Measurements from ENCODE around the gene SAMD1. TPM values are rescaled to one million over a fixed set of nuclear protein-coding genes. Genes with fewer than 3 reads are reported as not detected.

SAMD1 gene
- total RNA-seq, 2 donors from 2014 or later = 94.2 to 126 TPM

DNA sequence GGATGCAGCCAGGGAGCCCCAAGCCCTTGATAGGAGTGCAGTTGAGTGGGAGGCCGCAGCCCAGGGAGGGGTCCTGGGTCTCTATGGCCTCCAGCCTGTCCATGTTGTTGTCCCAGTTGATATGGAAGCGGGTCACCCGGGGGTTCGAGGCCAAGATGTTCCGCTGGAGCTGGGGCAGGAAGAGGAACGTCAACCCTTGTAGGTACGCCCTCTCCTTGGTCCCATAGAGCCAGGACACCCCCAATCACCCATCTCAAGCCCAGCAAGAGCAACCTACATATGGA, 29.9 kb upstream of the SAMD1 start:
- no peak overlapping the region for H3K27ac ChIP-seq (ENCODE audit: low read depth, low read length)
- 96% methylated on average over 7 of the region's 7 CpGs; no CpG with 5 or more reads in 1 of the 2 experiments for WGBS, 2 experiments (ENCODE audit: insufficient coverage in 1 of 2, insufficient read length in 1 of 2)
- no peak overlapping the region for H3K4me3 ChIP-seq (ENCODE audit: low read length)
- no peak for DNase-seq
- TF ChIP-seq CTCF (conservative IDR thresholded peaks at IDR 0.05) = no peak
- peaks cover 4% of the 10 kb centered on the region for H3K4me1 ChIP-seq (ENCODE audit: control insufficient read depth, insufficient read depth, low read length)
- no peaks in the 10 kb centered on the region for H3K27me3 ChIP-seq (ENCODE audit: control insufficient read depth, insufficient read depth, low read length, poor library complexity, severe bottlenecking)
- Mint-ChIP-seq H3K27ac (no peak overlapping the region), H3K4me1 (peaks cover 16% of the 10 kb centered on the region), H3K4me3 (no peak overlapping the region), H3K36me3 (ENCODE audit: low read depth) (peaks cover 27% of the 10 kb centered on the region), H3K9me3 (no peaks in the 10 kb centered on the region), H3K27me3 (ENCODE audit: insufficient read depth) (no peaks in the 10 kb centered on the region)
- no peak overlapping the region for H3K9ac ChIP-seq (ENCODE audit: extremely low read depth, low read length, poor library complexity, severe bottlenecking)
- H3K36me3 ChIP-seq (ENCODE audit: control insufficient read depth, insufficient read depth, low read length) = peaks cover 19% of the 10 kb centered on the region
- H3K9me3 ChIP-seq (ENCODE audit: control insufficient read depth, low read length) = no peaks in the 10 kb centered on the region

- H3K4me3 ChIP-seq (ENCODE audit: low read length) = no peak overlapping the region
- Mint-ChIP-seq H3K27me3 (ENCODE audit: insufficient read depth) (no peaks in the 10 kb centered on the region), H3K4me1 (peaks cover 16% of the 10 kb centered on the region), H3K9me3 (no peaks in the 10 kb centered on the region), H3K36me3 (ENCODE audit: low read depth) (peaks cover 21% of the 10 kb centered on the region), H3K27ac (no peak overlapping the region), H3K4me3 (no peak overlapping the region)
- DNase-seq = no peak
- H3K27ac ChIP-seq (ENCODE audit: low read depth, low read length) = no peak overlapping the region
- peak; percentile 16 for TF ChIP-seq CTCF (conservative IDR thresholded peaks at IDR 0.05)
- 97% methylated on average over 5 to 7 of the region's 7 CpGs for WGBS, 2 experiments (ENCODE audit: insufficient coverage in 1 of 2, insufficient read length in 1 of 2)
- H3K9ac ChIP-seq (ENCODE audit: extremely low read depth, low read length, poor library complexity, severe bottlenecking) = no peak overlapping the region
- no peaks in the 10 kb centered on the region for H3K9me3 ChIP-seq (ENCODE audit: control insufficient read depth, low read length)
- no peaks in the 10 kb centered on the region for H3K27me3 ChIP-seq (ENCODE audit: control insufficient read depth, insufficient read depth, low read length, poor library complexity, severe bottlenecking)
- peaks cover 13% of the 10 kb centered on the region for H3K36me3 ChIP-seq (ENCODE audit: control insufficient read depth, insufficient read depth, low read length)
- H3K4me1 ChIP-seq (ENCODE audit: control insufficient read depth, insufficient read depth, low read length) = peaks cover 4% of the 10 kb centered on the region
Measured at GRCh38 chr19:14119644-14120496, 29.3 kb upstream of the SAMD1 start.

DNA sequence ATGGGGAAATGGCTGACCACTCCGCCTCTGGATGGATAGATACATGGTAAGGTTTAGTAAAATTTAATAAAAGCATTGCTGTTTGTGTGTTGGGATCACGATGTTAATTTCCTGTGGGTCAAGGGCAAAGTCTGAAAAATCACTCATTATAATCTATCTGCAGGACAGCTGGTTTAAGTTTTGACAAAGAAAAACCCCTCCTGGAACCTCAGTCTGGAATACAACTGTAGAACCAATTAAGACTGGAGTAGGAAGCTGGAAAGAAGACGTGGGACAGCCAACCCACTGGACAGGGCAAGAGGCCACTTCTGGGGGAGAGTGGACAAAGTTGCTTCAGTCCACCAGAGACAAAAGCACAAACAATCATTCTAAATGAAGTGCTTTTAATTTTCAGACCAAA, 28.6 kb upstream of the SAMD1 start:
- H3K27me3 Mint-ChIP-seq (ENCODE audit: insufficient read depth) = no peaks in the 10 kb centered on the region
- Histone ChIP-seq H3K36me3 (ENCODE audit: control insufficient read depth, insufficient read depth, low read length) (peaks cover 6% of the 10 kb centered on the region), H3K9me3 (ENCODE audit: control insufficient read depth, low read length) (no peaks in the 10 kb centered on the region), H3K27ac (ENCODE audit: low read depth, low read length) (peak overlapping the region; percentile 26), H3K9ac (ENCODE audit: extremely low read depth, low read length, poor library complexity, severe bottlenecking) (no peak overlapping the region), H3K4me3 (ENCODE audit: low read length) (peak overlapping the region; percentile 86), H3K27me3 (ENCODE audit: control insufficient read depth, insufficient read depth, low read length, poor library complexity, severe bottlenecking) (no peaks in the 10 kb centered on the region), H3K4me1 (ENCODE audit: control insufficient read depth, insufficient read depth, low read length) (peaks cover 4% of the 10 kb centered on the region)
- H3K27ac Mint-ChIP-seq = peak overlapping the region; percentile 94
- no peak for DNase-seq
- peaks cover 14% of the 10 kb centered on the region for H3K36me3 Mint-ChIP-seq (ENCODE audit: low read depth)
- no peaks in the 10 kb centered on the region for H3K9me3 Mint-ChIP-seq
- peaks cover 16% of the 10 kb centered on the region for H3K4me1 Mint-ChIP-seq
- WGBS, 2 experiments (ENCODE audit: insufficient coverage in 1 of 2, insufficient read length in 1 of 2) = 90 to 94% methylated on average over 2 to 3 of the region's 3 CpGs
- no peak for TF ChIP-seq CTCF (conservative IDR thresholded peaks at IDR 0.05)
- H3K4me3 Mint-ChIP-seq = peak overlapping the region; percentile 72
